HCT116 (cell line): ENCODE data around the gene COL2A1. TPM values are rescaled to one million over a fixed set of nuclear protein-coding genes. Genes with fewer than 3 reads are reported as not detected.

Experiments
- ATAC-seq: fragments of 200-7000 bp; cut with Tn5 transposase; 2 replicates; pipeline ENCODE4 v1.9.1; 2020; ENCODE audit warnings: mild to moderate bottlenecking, moderate library complexity
- BruUV-seq: library from RNA; stranded (reverse); fragments of 400-500 nt; replicated peaks from 2 replicates; lab custom pipeline; 2021; lab: Mats Ljungman, UMichigan
- CTCF ChIA-PET: fragments of 300-600 bp; sonication (Branson Sonifier 250); formaldehyde crosslinking; loops from one replicate; lab custom pipeline; 2021; ENCODE audit warnings: antibody characterized with exemption; lab: Charles Lee
- POLR2A ChIA-PET: fragments of 300-600, 350-600 bp; sonication (Branson Sonifier 250); formaldehyde crosslinking; loops from one replicate; lab custom pipeline; 2021; ENCODE audit warnings: antibody characterized with exemption; lab: Charles Lee
- RAD21 ChIA-PET, 2 experiments: fragments of 300-600 bp; sonication (Branson Sonifier 250); formaldehyde crosslinking; loops; one replicate each; lab custom pipeline; 2023; ENCODE audit warnings: low total read pairs in 2 of 2; ENCODE audit not compliant: uncharacterized antibody in 2 of 2, unreplicated experiment in 2 of 2, low non-redundant PET in 1 of 2; lab: Charles Lee
- DNase-seq: peaks from one replicate; pipeline ENCODE4 v3.0.0-alpha.2; 2010; ENCODE audit warnings: low read depth, low spot score
- H2AFZ ChIP-seq: fragments of 200-600 bp; shearing (Covaris generic), sonication (generic); 2 replicates; pipeline ENCODE4 v1.6.1; 2017; ENCODE audit warnings: low read depth, mixed run types, mixed read lengths, antibody characterized with exemption, low read length; ENCODE audit not compliant: poor library complexity, severe bottlenecking
- H3K27ac ChIP-seq: 2 replicates; pipeline ENCODE4 v1.5.1; 2012; ENCODE audit warnings: low read depth, low read length
- H3K27me3 ChIP-seq: fragments of 200-600 bp; sonication (generic); 2 replicates; pipeline ENCODE4 v1.6.1; 2016; ENCODE audit warnings: mixed run types, low read length, mixed read lengths; ENCODE audit not compliant: insufficient read depth
- H3K36me3 ChIP-seq, 2 experiments: fragments of 200-500 bp in 1 of 2; fragments of 200-600 bp in 1 of 2; sonication (Bioruptor generic) in 1 of 2; sonication (generic) in 1 of 2; 2 replicates each; pipeline versions ENCODE4 v1.5.1 to v1.6.1; 2014 to 2016; ENCODE audit warnings: low read length in 2 of 2, inconsistent platforms in 1 of 2, mixed read lengths in 1 of 2, mixed run types in 1 of 2; ENCODE audit not compliant: insufficient read depth in 2 of 2, control insufficient read depth in 1 of 2
- H3K4me1 ChIP-seq, 2 experiments: fragments of 200-600 bp in 1 of 2; sonication (generic) in 1 of 2; 2 replicates each; pipeline versions ENCODE4 v1.5.1 to v1.6.1; 2012 to 2017; ENCODE audit warnings: low read length in 2 of 2, inconsistent platforms in 1 of 2, mild to moderate bottlenecking in 1 of 2, mixed read lengths in 1 of 2, mixed run types in 1 of 2, moderate library complexity in 1 of 2; ENCODE audit not compliant: insufficient read depth in 2 of 2, control insufficient read depth in 1 of 2
- H3K4me2 ChIP-seq: fragments of 200-600 bp; sonication (generic); 2 replicates; pipeline ENCODE4 v1.6.1; 2017; ENCODE audit warnings: mixed run types, low read length, mixed read lengths
- H3K4me3 ChIP-seq, 2 experiments: fragments of 200-600 bp in 1 of 2; sonication (generic) in 1 of 2; replicated peaks in 1 of 2; 2 replicates each; pipeline ENCODE4 v1.5.1; 2011 to 2016; ENCODE audit warnings: low read length in 2 of 2, control low read depth in 1 of 2, low read depth in 1 of 2, mild to moderate bottlenecking in 1 of 2, mixed read lengths in 1 of 2, mixed run types in 1 of 2
- H3K79me2 ChIP-seq: fragments of 200-600 bp; sonication (generic); 2 replicates; pipeline ENCODE4 v1.6.1; 2017; ENCODE audit warnings: mild to moderate bottlenecking, mixed run types, low read length, moderate library complexity, mixed read lengths; ENCODE audit not compliant: insufficient read depth
- H3K9ac ChIP-seq: fragments of 200-600 bp; sonication (generic); 2 replicates; pipeline ENCODE4 v1.6.1; 2016; ENCODE audit warnings: low read length, mixed read lengths
- H3K9me2 ChIP-seq: fragments of 200-600 bp; sonication (generic), shearing (Covaris generic); 2 replicates; pipeline ENCODE4 v1.6.1; 2017; ENCODE audit warnings: mixed run types, mild to moderate bottlenecking, moderate library complexity; ENCODE audit not compliant: insufficient read depth
- H3K9me3 ChIP-seq, 2 experiments: fragments of 200-500 bp in 1 of 2; fragments of 200-600 bp in 1 of 2; sonication (Bioruptor generic) in 1 of 2; sonication (generic) in 1 of 2; 2 replicates each; pipeline ENCODE4 v1.6.1; 2014 to 2017; ENCODE audit warnings: low read length in 2 of 2, mixed read lengths in 2 of 2, inconsistent platforms in 1 of 2, low read depth in 1 of 2, mild to moderate bottlenecking in 1 of 2, mixed run types in 1 of 2, moderate library complexity in 1 of 2; ENCODE audit not compliant: control insufficient read depth in 1 of 2, insufficient read depth in 1 of 2
- H4K20me1 ChIP-seq: fragments of 200-600 bp; sonication (generic), shearing (Covaris generic); 2 replicates; pipeline ENCODE4 v1.6.1; 2017; ENCODE audit warnings: mixed run types, mild to moderate bottlenecking, moderate library complexity; ENCODE audit not compliant: insufficient read depth
- CTCF ChIP-seq, 3 experiments: fragments of 200-600 bp in 1 of 3; sonication (generic) in 1 of 3; IDR thresholded peaks in 2 of 3; conservative IDR thresholded peaks in 1 of 3; 2 replicates each; pipeline ENCODE4 v1.5.1; 2012 to 2017; ENCODE audit warnings: low read depth in 2 of 3, low read length in 2 of 3, antibody characterized with exemption in 1 of 3, borderline replicate concordance in 1 of 3, control low read depth in 1 of 3, mild to moderate bottlenecking in 1 of 3, mixed read lengths in 1 of 3, mixed run types in 1 of 3, moderate library complexity in 1 of 3; ENCODE audit not compliant: insufficient read depth in 1 of 3
- POLR2A ChIP-seq: IDR thresholded peaks from 2 replicates; pipeline ENCODE4 v1.7.0; 2011; ENCODE audit warnings: borderline replicate concordance; ENCODE audit not compliant: insufficient read depth, insufficient read length; ENCODE audit errors: extremely low read depth
- RAD21 ChIP-seq: IDR thresholded peaks from 2 replicates; pipeline ENCODE4 v1.6.1; 2012; ENCODE audit warnings: low read depth, mild to moderate bottlenecking
- REST ChIP-seq: IDR thresholded peaks from 2 replicates; pipeline ENCODE4 v1.6.1; 2012; ENCODE audit warnings: low read depth
- YY1 ChIP-seq: IDR thresholded peaks from 2 replicates; pipeline ENCODE4 v1.6.1; 2011; ENCODE audit warnings: low read length, low read depth, moderate library complexity, mild to moderate bottlenecking; ENCODE audit not compliant: insufficient replicate concordance; ENCODE audit errors: extremely low read depth
- intact Hi-C: fragments of 100-400 bp; cut with micrococcal nuclease; formaldehyde crosslinking; loops from 2 replicates; pipeline ENCODE4 v1.10.0; 2022
- total RNA-seq: library from RNA; stranded (reverse); gene quantifications from one replicate; pipeline ENCODE4 v1.2.1, GENCODE V29; 2021; ENCODE audit not compliant: unreplicated experiment

COL2A1 gene
- total RNA-seq, 1 experiment from 2014 or later = 0.22 TPM

GRCh38 chr12:47949441-47950341 is 54.6 kb downstream of the COL2A1 start:
- Histone ChIP-seq H3K79me2 (no peaks in the 10 kb centered on the region), H3K9me3 (no peaks in the 10 kb centered on the region), H2AFZ (peak overlapping the region; percentile 88), H3K4me2 (peak overlapping the region; percentile 35; the same call in 1 of the 2 replicates), H3K36me3 (no peaks in the 10 kb centered on the region), H3K9ac (no peak overlapping the region), H3K4me3 (no peak overlapping the region), H3K27me3 (no peaks in the 10 kb centered on the region), H3K4me1 (peaks cover 12 to 46% of the 10 kb centered on the region in 2 experiments; a peak in 3 of 4 replicates), H3K27ac (no peak overlapping the region; the same call in 1 of the 2 replicates), H3K9me2 (no peaks in the 10 kb centered on the region), H4K20me1 (no peaks in the 10 kb centered on the region)
- peak; percentile 98 for ATAC-seq
- CTCF ChIA-PET = interaction anchor here (0.6 to 2.7 kb wide), 19 partner anchors 8 to 668 kb away, joined by 3 to 17 read pairs (median 3); partner anchors contain the start of genes PFKM, TMEM106C and VDR
- intact Hi-C loops = loop anchor here (1.0 to 10.0 kb wide), 4 partner anchors 45 to 234 kb away; partner anchors contain the start of gene VDR
- TF ChIP-seq RAD21 (peak; percentile 89), POLR2A (no peak), CTCF (IDR thresholded peaks at IDR 0.05 in 2 of 3, conservative IDR thresholded peaks at IDR 0.05 in 1 of 3; ENCODE audit: borderline replicate concordance in 1 of 3, insufficient read depth in 1 of 3, low read depth in 2 of 3, low read length in 2 of 3) (peak; percentile 85 to 96 (median 91)), REST (no peak), YY1 (peak; percentile 43)
- POLR2A ChIA-PET = interaction anchor here (2.0 kb wide), 1 partner anchor 44 kb away, joined by 5 read pairs; the partner anchor contains the start of gene VDR
- no TSS peak for BruUV-seq
- DNase-seq = peak; percentile 69
- RAD21 ChIA-PET = interaction anchor here (1.2 to 1.5 kb wide), 5 partner anchors 45 to 111 kb away, joined by 3 to 10 read pairs (median 7); partner anchors contain the start of gene VDR (in 2 of the 2)
